OCI-LY3 (cell line): ENCODE results near the gene TBC1D1.

Experiments
- H2AFZ ChIP-seq: fragments of 200-600, 300-600 bp; shearing (Covaris generic); 2 replicates; pipeline ENCODE4 v1.6.0; 2014; ENCODE audit warnings: antibody characterized with exemption, low read depth, low read length
- H3K27ac ChIP-seq: fragments of 200-600, 300-600 bp; sonication (generic); 2 replicates; pipeline ENCODE4 v1.5.1; 2014; ENCODE audit warnings: mild to moderate bottlenecking, low read length, moderate library complexity, mixed read lengths
- H3K27me3 ChIP-seq: fragments of 200-600, 300-600 bp; sonication (generic); 2 replicates; pipeline ENCODE4 v1.6.1; 2014; ENCODE audit warnings: low read depth, low read length, mixed read lengths
- H3K36me3 ChIP-seq: fragments of 200-600, 300-600 bp; sonication (generic); replicated peaks from 2 replicates; pipeline ENCODE3; 2014; ENCODE audit warnings: low read depth, low read length, mixed read lengths
- H3K4me1 ChIP-seq: fragments of 300-600, 200-600 bp; sonication (generic); 2 replicates; pipeline ENCODE4 v1.6.1; 2014; ENCODE audit warnings: low read length, mixed read lengths
- H3K4me2 ChIP-seq: fragments of 200-600, 300-600 bp; sonication (generic); 2 replicates; pipeline ENCODE4 v1.6.1; 2014; ENCODE audit warnings: low read length, mixed read lengths
- H3K4me3 ChIP-seq: fragments of 300-600, 200-600 bp; sonication (generic); 2 replicates; pipeline ENCODE4 v1.5.1; 2014; ENCODE audit warnings: antibody characterized with exemption, mild to moderate bottlenecking, low read length, moderate library complexity
- H3K79me2 ChIP-seq: fragments of 300-600, 200-600 bp; shearing (Covaris generic); 2 replicates; pipeline ENCODE4 v1.6.1; 2014; ENCODE audit warnings: mild to moderate bottlenecking, low read length, mixed read lengths
- H3K9ac ChIP-seq: fragments of 300-600, 200-600 bp; shearing (Covaris generic); 2 replicates; pipeline ENCODE4 v1.6.0; 2014; ENCODE audit warnings: mild to moderate bottlenecking, low read length, moderate library complexity
- H3K9me3 ChIP-seq: fragments of 200-600, 300-600 bp; shearing (Covaris generic); 2 replicates; pipeline ENCODE4 v1.6.1; 2014; ENCODE audit warnings: low read length, mixed read lengths; ENCODE audit not compliant: insufficient read depth
- H4K20me1 ChIP-seq: fragments of 200-600, 300-600 bp; sonication (generic); 2 replicates; pipeline ENCODE4 v1.6.1; 2016; ENCODE audit warnings: low read length, mixed read lengths; ENCODE audit not compliant: insufficient read depth
- CTCF ChIP-seq: fragments of 200-600, 300-600 bp; sonication (generic); IDR thresholded peaks from 2 replicates; pipeline ENCODE4 v1.5.1; 2014; ENCODE audit warnings: antibody characterized with exemption, low read length, low read depth
- EZH2phosphoT487 ChIP-seq: fragments of 200-600 bp; shearing (Covaris generic); IDR thresholded peaks from 2 replicates; pipeline ENCODE4 v1.6.1; 2018; ENCODE audit warnings: antibody characterized with exemption, mixed run types, low read depth

Gene TBC1D1

GRCh38 chr4:37892641-37893040 is 1.8 kb downstream of the TBC1D1 start:
- Histone ChIP-seq H3K4me2 (peak overlapping the region; percentile 87), H3K9me3 (no peaks in the 10 kb centered on the region), H3K27ac (no peak overlapping the region), H3K4me1 (peaks cover 63% of the 10 kb centered on the region), H3K79me2 (peaks cover 5% of the 10 kb centered on the region; the same call in 1 of the 2 replicates), H2AFZ (no peak overlapping the region), H4K20me1 (peaks cover 12% of the 10 kb centered on the region), H3K36me3 (no peaks in the 10 kb centered on the region), H3K4me3 (peak overlapping the region; percentile 82; the same call in 1 of the 2 replicates), H3K9ac (no peak overlapping the region), H3K27me3 (peaks cover 9% of the 10 kb centered on the region)
- TF ChIP-seq EZH2phosphoT487 (no peak), CTCF (no peak)

- peaks cover 63% of the 10 kb centered on the region for H3K4me1 ChIP-seq
- no peak overlapping the region for H3K27ac ChIP-seq
- H3K9ac ChIP-seq: no peak overlapping the region
- peak overlapping the region; percentile 87 for H3K4me2 ChIP-seq
- H3K79me2 ChIP-seq: peaks cover 5% of the 10 kb centered on the region; the same call in 1 of the 2 replicates
- H2AFZ ChIP-seq: no peak overlapping the region
- peaks cover 9% of the 10 kb centered on the region for H3K27me3 ChIP-seq
- TF ChIP-seq CTCF (no peak), EZH2phosphoT487 (no peak)
- H3K36me3 ChIP-seq: no peaks in the 10 kb centered on the region
- peaks cover 12% of the 10 kb centered on the region for H4K20me1 ChIP-seq
- H3K4me3 ChIP-seq: peak overlapping the region; percentile 82; the same call in 1 of the 2 replicates
- no peaks in the 10 kb centered on the region for H3K9me3 ChIP-seq
Measured at GRCh38 chr4:37893164-37893563, 2.3 kb downstream of the TBC1D1 start.

- H3K9ac ChIP-seq: no peak overlapping the region
- TF ChIP-seq CTCF (no peak), EZH2phosphoT487 (no peak)
- H3K4me2 ChIP-seq: no peak overlapping the region
- H3K4me3 ChIP-seq: no peak overlapping the region
- H3K9me3 ChIP-seq: no peaks in the 10 kb centered on the region
- H3K36me3 ChIP-seq: no peaks in the 10 kb centered on the region
- H3K4me1 ChIP-seq: peaks cover 53% of the 10 kb centered on the region
- no peak overlapping the region for H2AFZ ChIP-seq
- peaks cover 5% of the 10 kb centered on the region; the same call in 1 of the 2 replicates for H3K79me2 ChIP-seq
- no peak overlapping the region for H3K27ac ChIP-seq
- H3K27me3 ChIP-seq: peaks cover under 1% of the 10 kb centered on the region; the same call in 1 of the 2 replicates
- H4K20me1 ChIP-seq: peaks cover 14% of the 10 kb centered on the region
Measured at GRCh38 chr4:37895271-37895670, 4.4 kb downstream of the TBC1D1 start.

GRCh38 chr4:37896206-37896860 is 5.4 kb downstream of the TBC1D1 start:
- Histone ChIP-seq H3K36me3 (no peaks in the 10 kb centered on the region), H3K4me2 (peak overlapping the region; percentile 39), H3K4me1 (peaks cover 50% of the 10 kb centered on the region), H3K27me3 (no peaks in the 10 kb centered on the region), H4K20me1 (peaks cover 14% of the 10 kb centered on the region), H3K27ac (no peak overlapping the region), H3K79me2 (peaks cover 5% of the 10 kb centered on the region; the same call in 1 of the 2 replicates), H3K4me3 (no peak overlapping the region), H3K9ac (no peak overlapping the region), H2AFZ (no peak overlapping the region), H3K9me3 (no peaks in the 10 kb centered on the region)
- TF ChIP-seq EZH2phosphoT487 (no peak), CTCF (no peak)
